Measurements from ENCODE around the gene OSTN. TPM values are rescaled to one million over a fixed set of nuclear protein-coding genes. Genes with fewer than 3 reads are reported as not detected.
"Not testable (repeated sequence)": the region's sequence is repeated elsewhere in the genome, so short reads cannot be mapped to it uniquely, and the experiment has no call there.

OSTN gene
- total and polyA plus RNA-seq, 2 experiments from 2014 or later: not detected

DNA sequence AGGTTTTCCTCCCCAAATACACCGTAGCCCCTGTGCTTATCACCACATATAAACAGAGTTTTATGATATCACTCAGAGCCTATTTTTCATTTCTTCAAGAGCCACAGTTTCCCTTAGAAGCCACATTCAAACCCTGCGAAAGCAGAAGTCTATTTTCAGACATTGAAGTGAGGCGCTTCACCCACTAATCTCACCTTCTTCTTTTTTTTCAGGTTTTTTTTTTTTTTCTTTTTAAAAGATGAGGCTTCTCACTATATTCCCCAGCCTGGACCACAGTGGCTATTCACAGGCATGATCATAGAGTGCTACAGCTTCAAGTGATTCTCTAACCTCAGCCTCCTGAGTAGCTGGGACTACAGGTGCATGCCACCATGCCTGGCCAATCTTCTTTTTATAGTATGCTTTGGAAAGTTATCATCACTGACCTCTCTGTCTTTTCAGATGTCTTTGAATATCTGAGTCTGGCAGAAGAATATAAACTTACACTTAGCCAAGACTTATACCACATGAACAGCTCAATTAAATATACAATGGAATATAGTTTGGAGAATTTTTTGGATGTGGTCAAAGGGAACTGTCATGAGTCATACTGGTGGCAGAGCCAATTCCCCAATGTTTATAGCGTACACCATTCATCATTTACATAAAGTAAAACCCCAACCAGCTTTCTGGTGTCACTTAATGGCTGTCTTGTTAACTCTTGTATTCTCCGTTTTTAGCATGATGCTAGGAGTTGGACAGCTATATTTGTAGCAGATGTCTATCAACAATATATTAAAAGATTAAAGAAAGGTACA lies 70.4 kb downstream of the OSTN start:
- no peaks in the 10 kb centered on the region for H3K79me2 ChIP-seq (replicated peaks; ENCODE audit: insufficient read depth)

DNA sequence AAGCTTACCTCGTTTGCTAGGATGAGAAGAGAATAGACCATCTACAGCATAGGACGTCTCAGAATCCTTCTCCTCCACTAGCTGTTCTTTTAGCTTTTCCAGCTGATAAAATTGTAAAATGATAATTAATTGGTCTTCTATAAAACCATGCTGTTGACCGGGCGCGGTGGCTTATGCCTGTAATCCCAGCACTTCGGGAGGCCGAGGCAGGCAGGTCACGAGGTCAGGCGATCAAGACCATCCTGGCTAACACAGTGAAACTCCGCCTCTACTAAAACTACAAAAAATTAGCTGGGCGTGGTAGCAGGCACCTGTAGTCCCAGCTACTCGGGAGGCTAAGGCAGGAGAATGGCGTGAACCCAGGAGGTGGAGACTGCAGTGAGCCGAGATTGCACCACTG lies 76.2 kb downstream of the OSTN start:
- not testable (repeated sequence) for H4K20me1 ChIP-seq (replicated peaks; ENCODE audit: insufficient read depth); H3K36me3 Mint-ChIP-seq (ENCODE audit: low read depth); H3K4me1 ChIP-seq (ENCODE audit: insufficient read depth); H3K4me3 Mint-ChIP-seq; H3K9me3 Mint-ChIP-seq; H3K27ac ChIP-seq (ENCODE audit: low read depth); ATAC-seq; H3K27me3 ChIP-seq (ENCODE audit: insufficient read depth); H3K4me2 ChIP-seq; H2AFZ ChIP-seq; H3F3A ChIP-seq (replicated peaks; ENCODE audit: low read depth); H3K4me1 Mint-ChIP-seq; H3K4me3 ChIP-seq; H3K9me2 ChIP-seq (ENCODE audit: insufficient read depth); H3K27me3 Mint-ChIP-seq (ENCODE audit: insufficient read depth, low read depth, poor library complexity); DNase-seq (ENCODE audit: low spot score); H3K27ac Mint-ChIP-seq; H3K36me3 ChIP-seq (ENCODE audit: insufficient read depth); H3K79me2 ChIP-seq (replicated peaks; ENCODE audit: insufficient read depth)

More for the DNA sequence above, 70.4 kb downstream of the OSTN start:
- Histone ChIP-seq H4K20me1 (replicated peaks; ENCODE audit: insufficient read depth) (no peaks in the 10 kb centered on the region), H3K36me3 (ENCODE audit: insufficient read depth) (no peaks in the 10 kb centered on the region), H2AFZ (no peak overlapping the region), H3K27ac (ENCODE audit: low read depth) (no peak overlapping the region), H3K27me3 (ENCODE audit: insufficient read depth) (no peaks in the 10 kb centered on the region), H3F3A (replicated peaks; ENCODE audit: low read depth) (no peaks in the 10 kb centered on the region), H3K9me2 (ENCODE audit: insufficient read depth) (no peaks in the 10 kb centered on the region), H3K4me3 (no peak overlapping the region), H3K4me2 (no peak overlapping the region), H3K4me1 (ENCODE audit: insufficient read depth) (no peaks in the 10 kb centered on the region)
- peaks cover 7% of the 10 kb centered on the region; the same call in 2 of the 3 replicates for H3K36me3 Mint-ChIP-seq (ENCODE audit: low read depth)
- H3K4me3 Mint-ChIP-seq: no peak overlapping the region
- no peak for TF ChIP-seq POLR2AphosphoS5 (IDR thresholded peaks at IDR 0.05; ENCODE audit: low read depth)
- no peak for TF ChIP-seq NANOG (IDR thresholded peaks at IDR 0.05; ENCODE audit: borderline replicate concordance)
- TF ChIP-seq EZH2phosphoT487 (IDR thresholded peaks at IDR 0.05; ENCODE audit: unreplicated experiment): no peak
- TF ChIP-seq JUNB (IDR thresholded peaks at IDR 0.05; ENCODE audit: unreplicated experiment): no peak
- TF ChIP-seq, protein P1, sequence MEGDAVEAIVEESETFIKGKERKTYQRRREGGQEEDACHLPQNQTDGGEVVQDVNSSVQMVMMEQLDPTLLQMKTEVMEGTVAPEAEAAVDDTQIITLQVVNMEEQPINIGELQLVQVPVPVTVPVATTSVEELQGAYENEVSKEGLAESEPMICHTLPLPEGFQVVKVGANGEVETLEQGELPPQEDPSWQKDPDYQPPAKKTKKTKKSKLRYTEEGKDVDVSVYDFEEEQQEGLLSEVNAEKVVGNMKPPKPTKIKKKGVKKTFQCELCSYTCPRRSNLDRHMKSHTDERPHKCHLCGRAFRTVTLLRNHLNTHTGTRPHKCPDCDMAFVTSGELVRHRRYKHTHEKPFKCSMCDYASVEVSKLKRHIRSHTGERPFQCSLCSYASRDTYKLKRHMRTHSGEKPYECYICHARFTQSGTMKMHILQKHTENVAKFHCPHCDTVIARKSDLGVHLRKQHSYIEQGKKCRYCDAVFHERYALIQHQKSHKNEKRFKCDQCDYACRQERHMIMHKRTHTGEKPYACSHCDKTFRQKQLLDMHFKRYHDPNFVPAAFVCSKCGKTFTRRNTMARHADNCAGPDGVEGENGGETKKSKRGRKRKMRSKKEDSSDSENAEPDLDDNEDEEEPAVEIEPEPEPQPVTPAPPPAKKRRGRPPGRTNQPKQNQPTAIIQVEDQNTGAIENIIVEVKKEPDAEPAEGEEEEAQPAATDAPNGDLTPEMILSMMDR (conservative IDR thresholded peaks at IDR 0.05; ENCODE audit: low read depth in 2 of 2): no peak
- TF ChIP-seq ZNF114 (CRISPR knock-in tag; IDR thresholded peaks at IDR 0.05): no peak
- no peak for TF ChIP-seq CREB1 (CRISPR knock-in tag; IDR thresholded peaks at IDR 0.05; ENCODE audit: low read depth)
- no peak for TF ChIP-seq ETS1 (IDR thresholded peaks at IDR 0.05)
- no peak for DNase-seq (ENCODE audit: low spot score)
- no peak for ATAC-seq
- no peaks in the 10 kb centered on the region for H3K4me1 Mint-ChIP-seq
- no peak overlapping the region for H3K27ac Mint-ChIP-seq
- no peaks in the 10 kb centered on the region for H3K27me3 Mint-ChIP-seq (ENCODE audit: insufficient read depth, low read depth, poor library complexity)
- H3K9me3 Mint-ChIP-seq: peaks cover 13% of the 10 kb centered on the region; the same call in 2 of the 3 replicates

Data from GM23338 (cell line).